ENCODE results near the gene DRD5. TPM values are rescaled to one million over a fixed set of nuclear protein-coding genes. Genes with fewer than 3 reads are reported as not detected.

The DRD5 gene
- total RNA-seq, 4 donors from 2014 or later: not detected

DNA sequence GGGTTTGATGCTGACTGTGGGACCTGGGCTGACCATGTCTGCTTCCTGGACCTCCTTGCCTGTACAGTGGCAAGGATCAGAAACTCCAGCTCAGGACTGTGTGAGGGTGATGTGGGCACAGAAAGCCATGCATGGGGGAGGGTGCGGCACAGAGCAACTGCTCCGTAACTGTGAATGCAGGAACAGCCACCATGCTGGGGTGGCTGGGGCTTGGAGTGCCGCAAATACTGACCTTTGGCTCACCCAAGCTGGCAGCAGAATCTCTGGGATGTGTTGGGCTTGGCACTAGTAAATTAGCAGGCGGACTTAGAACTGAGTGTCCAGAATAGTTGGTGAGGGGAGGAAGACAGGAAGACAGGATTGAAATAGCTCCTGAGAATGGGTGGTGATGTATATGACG lies 52.0 kb downstream of the DRD5 start:
- Histone ChIP-seq H3K27me3 (no peaks in the 10 kb centered on the region), H3K27ac (no peak overlapping the region), H3K4me1 (no peaks in the 10 kb centered on the region), H3K36me3 (no peaks in the 10 kb centered on the region), H3K4me3 (no peak overlapping the region), H3K9me3 (no peaks in the 10 kb centered on the region)
- intact Hi-C loops (cut with DNase I; ENCODE audit: low total_unique reads): no loop called here
- no peak for DNase-seq
- no peak for TF ChIP-seq POLR2A (IDR thresholded peaks at IDR 0.05)
- TF ChIP-seq, protein P1, sequence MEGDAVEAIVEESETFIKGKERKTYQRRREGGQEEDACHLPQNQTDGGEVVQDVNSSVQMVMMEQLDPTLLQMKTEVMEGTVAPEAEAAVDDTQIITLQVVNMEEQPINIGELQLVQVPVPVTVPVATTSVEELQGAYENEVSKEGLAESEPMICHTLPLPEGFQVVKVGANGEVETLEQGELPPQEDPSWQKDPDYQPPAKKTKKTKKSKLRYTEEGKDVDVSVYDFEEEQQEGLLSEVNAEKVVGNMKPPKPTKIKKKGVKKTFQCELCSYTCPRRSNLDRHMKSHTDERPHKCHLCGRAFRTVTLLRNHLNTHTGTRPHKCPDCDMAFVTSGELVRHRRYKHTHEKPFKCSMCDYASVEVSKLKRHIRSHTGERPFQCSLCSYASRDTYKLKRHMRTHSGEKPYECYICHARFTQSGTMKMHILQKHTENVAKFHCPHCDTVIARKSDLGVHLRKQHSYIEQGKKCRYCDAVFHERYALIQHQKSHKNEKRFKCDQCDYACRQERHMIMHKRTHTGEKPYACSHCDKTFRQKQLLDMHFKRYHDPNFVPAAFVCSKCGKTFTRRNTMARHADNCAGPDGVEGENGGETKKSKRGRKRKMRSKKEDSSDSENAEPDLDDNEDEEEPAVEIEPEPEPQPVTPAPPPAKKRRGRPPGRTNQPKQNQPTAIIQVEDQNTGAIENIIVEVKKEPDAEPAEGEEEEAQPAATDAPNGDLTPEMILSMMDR (IDR thresholded peaks at IDR 0.05): no peak

Small RNA genes lying within 50 kb of the gene (small RNA-seq; reads per million reads assigned to genes)
- not detected for gene RNA5SP154

Other genes starting within 250 kb of the DRD5 start
- 1 to 10 TPM in 3 of 4 donors, under 1 TPM in 1; 0.51 to 9.3 (median 7.1) TPM for gene SLC2A9, start 239.9 kb downstream of the DRD5 start, total RNA-seq